ACHN (cell line): ENCODE results near the gene SIMC1.

Experiments used
- DNase-seq: peaks from one replicate; pipeline ENCODE4 v3.0.0-alpha.2; 2015
- in situ Hi-C: cut with HindIII; loops from 2 replicates; pipeline ENCODE4 v1.10.0; 2017; ENCODE audit warnings: low sequenced_read_pairs, low pct_ligation_motif_present, low pct_unique_long_range_greater_than_20kb

SIMC1 gene

DNA sequence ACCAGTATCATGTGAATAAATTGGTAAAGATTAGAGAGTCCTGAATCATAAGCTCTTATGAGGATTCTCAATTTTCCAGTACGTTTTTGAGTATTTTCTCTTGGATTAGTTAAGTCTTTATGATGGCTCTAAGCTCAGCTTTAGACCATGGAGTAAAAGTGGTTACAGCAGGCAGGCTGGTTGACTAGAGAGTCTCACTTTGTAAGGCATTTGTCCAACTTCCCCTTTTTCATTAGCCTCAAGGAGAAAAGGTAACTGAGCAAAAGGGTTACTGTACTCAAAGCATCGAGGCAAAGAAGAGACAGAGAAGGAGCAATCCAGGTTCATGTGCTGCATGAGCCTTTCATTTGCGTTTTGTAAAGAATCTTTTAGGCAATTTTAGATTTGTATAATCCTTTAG, 141.7 kb downstream of the SIMC1 start:
- in situ Hi-C loops: no loop called here
- DNase-seq: no peak

DNA sequence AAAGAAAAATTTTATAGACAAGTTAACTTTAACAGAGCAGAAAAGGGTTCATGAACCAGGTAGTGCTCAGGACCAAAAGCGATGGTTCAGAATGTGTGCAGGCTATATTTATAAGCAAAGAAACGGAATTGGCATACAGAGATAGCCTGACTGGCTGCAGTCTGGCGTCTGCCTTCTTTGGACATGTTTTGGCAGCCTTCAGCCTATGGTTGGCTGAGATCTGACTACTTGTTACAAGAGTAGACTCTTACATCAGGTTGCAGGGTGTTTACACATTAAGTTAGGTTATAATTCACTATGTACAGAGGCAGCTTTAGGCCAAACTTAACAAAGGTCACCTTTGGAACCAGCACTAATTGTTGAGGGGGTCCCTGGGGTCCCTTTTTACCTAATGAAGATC, 143.2 kb downstream of the SIMC1 start:
- in situ Hi-C loops: no loop called here
- no peak for DNase-seq

DNA sequence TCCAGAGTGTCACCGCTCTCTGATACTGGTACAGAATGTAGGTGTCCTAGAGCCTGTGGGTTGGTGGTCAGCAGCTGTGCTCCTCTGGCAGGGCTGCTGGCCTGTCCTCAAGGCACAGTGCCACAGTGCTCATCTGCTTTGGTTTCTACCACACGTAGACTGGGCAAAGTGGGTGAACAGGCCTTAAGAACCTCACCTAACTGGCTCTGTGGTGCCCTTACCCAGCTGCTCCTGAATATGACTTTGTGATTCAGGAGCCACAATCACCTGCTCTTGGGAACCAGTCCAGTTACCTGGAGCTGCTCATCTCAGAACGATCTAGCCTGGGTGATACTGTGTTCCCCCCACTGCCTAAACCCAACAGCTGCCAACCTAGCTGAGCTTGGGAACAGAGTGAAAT, 143.8 kb downstream of the SIMC1 start:
- DNase-seq: no peak
- in situ Hi-C loops: no loop called here

DNA sequence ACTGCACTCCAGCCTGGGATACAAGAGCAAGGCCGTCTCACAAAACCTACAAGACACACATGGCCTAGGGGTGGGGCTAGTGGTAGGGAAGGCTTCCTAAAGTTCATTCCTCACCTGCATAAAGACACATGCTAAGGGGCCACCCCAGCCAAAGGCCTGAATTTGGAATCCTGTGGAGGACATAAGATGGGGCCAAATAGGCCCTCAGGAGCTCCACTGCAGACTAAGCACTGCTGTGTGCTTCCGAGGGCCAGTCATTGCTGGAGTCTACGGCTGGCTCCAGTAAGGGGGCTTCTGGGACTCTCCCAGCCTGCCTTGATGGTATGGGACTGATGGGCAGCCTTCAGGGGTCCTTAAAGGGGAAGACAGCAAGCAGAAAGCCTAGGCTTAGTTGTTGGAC, 144.5 kb downstream of the SIMC1 start:
- no peak for DNase-seq
- in situ Hi-C loops: no loop called here

DNA sequence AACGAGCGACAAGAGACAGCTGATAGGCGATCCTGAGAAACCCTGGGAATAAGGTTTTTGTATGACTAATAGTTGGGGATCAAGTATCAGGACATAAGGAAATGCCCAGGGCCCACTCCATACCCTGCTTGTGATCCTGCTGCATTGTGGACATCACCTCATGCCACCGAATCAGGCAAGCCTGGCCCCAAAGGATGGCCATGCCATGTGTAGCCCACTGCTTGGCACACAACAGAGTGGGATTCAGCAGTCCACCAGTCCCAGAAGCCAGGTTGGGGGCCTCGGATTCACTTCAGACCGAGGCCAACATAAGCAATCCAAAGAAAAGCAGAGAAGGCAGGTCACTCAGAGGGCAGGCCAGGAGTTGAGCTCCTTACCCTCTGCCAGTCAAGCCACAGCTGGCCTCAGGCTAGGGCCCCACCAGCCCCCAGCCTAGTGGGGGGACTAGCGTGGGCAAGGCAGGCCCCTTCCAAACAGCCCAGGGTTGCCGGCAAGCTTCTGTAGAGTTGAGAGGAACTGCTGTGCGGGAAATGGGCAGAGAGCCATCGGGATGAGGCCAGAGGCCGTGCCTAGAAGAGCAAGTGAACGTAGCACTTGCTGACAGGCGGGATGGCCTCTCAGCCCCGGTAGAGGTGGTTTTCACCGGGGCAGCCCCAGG, 145.2 kb downstream of the SIMC1 start:
- DNase-seq: no peak
- in situ Hi-C loops: no loop called here

DNA sequence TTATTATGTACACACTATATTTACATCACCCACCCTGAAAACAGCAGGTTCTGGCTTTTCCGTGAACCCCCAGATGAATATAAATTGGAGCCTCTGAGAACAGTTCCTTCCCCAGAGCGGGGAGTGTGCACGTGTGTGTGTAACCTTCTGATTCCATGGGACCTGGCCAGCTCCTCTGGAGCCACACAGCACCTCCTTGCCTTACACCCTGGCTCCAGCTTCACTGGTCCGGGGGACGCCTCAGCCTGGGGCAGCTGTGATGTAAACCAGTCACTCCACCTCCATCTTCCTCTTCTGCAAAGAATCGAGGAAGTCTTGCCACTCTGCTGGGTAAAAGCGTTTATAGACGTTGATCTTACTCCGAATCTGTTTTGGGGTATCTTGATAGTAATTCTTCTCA, 145.7 kb downstream of the SIMC1 start:
- no peak for DNase-seq
- in situ Hi-C loops: no loop called here

DNA sequence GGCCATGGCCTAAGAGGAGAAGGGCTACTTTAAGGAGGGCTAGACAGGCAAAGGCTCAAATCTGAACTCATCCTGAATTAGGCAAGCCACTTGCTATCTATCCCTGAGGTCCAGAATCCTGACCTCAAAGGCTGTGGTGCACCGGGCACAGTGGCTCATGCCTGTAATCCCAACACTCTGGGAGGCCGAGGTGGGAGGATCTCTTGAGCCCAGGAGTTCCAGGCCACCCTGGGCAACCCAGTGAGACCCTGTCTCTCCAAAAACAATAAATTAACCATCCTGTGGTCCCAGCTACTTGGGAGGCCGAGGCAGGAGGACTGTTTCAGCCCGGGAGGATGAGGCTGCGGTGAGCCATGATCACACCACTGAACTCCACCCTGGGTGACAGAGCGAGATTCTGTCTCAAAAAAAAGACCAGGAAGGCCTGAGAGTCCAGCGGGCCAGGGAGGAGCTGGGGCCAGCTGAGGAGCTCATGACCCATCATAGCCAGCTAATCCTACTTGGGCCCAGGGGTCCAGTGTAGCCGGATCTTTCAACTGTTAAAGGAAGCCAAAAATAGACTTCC, 146.2 kb downstream of the SIMC1 start:
- DNase-seq: no peak
- in situ Hi-C loops: no loop called here

DNA sequence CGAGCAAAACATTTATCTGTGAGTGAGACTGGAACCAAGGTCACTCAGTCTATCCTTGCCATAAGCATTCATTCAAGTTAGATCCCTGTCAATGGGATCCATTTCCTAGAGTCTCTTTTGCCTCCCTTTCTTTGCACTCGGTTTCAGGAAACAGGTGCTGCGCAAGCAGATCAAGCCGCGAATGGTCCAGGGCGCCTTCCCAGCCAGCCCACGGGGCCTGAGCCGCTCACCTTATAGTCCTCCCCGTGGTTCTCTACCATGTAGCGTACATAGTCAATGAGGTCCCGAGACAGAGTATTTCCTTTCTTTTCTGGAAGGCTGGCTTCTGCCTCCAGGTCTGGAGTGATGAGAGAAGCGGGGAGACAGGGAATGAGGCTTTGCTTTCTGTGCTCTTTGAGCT, 146.8 kb downstream of the SIMC1 start:
- in situ Hi-C loops: no loop called here
- DNase-seq: no peak

DNA sequence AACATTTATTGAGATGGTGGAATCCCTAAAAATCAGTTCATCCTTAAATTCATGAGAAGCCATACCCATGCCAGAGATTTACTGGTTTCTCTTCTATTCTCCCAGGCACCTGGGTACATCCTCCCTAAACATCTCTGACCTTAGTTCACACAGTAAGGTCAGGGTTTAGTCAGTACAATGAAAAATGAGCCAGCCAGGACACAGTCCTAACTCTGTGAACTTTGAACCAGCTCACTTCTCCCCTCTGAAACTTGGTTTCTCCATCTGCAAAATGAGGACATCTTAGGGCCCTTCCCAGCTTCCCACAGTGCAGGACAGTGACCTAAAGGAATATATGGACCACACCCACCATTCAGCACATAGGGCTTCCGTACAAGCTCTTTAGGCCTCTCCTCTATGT, 148.3 kb downstream of the SIMC1 start:
- DNase-seq: no peak
- in situ Hi-C loops: no loop called here

DNA sequence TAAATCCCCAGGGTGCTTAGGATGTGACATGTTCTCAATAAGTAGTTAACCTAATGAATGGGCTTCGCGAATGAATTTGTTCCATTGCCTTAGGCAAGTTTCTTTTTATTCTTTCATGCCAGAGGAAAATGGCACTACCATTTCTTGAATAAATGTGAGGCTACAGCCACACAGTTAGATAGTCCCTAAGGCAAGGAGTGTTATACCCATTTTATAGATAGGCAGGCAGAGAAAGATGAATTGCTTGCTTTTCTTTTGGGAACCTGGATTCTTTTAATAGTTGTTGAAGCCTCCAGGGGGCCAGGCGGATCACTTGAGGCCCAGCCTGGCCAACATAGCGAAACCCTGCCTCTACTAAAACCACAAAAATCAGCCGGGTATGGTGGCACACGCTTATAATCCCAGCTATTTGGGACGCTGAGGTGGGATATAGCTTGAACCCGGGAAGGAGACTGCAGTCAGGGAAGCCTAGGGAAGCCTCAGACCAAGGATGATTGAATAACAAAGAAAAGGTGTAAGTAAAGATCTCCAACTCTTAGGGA, 149.2 kb downstream of the SIMC1 start:
- DNase-seq: peak; percentile 6
- in situ Hi-C loops: no loop called here

DNA sequence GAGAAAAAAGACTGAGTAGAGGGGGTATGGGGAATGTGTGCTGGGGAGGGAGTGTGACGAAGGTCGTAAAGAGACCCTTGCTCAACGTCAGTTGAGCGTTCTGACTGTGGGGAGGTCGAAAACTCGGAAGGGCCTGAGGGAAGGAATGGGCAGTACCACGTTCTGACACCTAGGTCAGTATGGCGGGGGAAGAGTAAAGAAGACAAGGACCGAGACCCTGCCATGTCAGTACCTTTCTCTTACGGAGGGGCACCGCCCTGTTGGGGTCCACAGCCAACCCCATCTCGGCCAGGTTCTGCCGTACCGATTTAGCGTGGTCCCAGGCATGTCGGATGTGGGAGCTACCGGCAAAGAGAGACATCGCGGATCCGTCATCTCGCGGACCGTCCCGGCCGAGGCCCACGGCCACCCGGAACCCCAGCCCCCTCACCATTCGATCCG, 149.8 kb downstream of the SIMC1 start:
- DNase-seq: peak; percentile 32
- in situ Hi-C loops: no loop called here

DNA sequence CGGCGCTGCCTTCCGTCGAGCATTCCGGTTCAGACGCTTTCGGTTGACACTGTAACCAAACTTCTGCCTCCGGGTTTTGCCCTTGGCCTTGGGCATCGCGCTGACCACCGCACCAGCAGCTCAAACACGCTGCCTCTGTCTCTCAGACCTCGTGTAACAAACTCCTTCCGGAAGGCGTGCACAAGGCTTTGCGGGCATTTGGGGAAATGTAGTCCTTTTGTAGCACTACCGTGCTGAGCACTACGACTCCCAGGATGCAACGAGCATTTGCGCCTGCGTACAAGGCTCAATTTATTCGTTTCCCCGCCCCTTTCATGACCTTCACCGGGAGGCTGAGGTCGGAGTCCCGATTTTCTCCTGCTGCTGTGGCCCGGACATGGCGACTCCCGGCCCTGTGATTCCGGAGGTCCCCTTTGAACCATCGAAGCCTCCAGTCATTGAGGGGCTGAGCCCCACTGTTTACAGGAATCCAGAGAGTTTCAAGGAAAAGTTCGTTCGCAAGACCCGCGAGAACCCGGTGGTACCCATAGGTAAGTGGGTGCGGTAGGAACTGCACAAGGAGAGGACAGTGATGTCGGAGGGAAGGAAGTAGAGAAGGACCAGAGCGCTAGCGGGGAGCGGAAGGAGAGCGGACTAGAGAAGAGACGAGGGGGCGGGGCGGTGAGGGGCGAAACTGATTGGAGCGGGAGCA, 150.4 kb downstream of the SIMC1 start, which contains the start of the genes HIGD2A and NOP16:
Gene HIGD2A, plus strand, starts transcription at position 308 of the 691 bp plus-strand sequence. Its CDS starts 69 bp downstream, at position 377.
Gene NOP16, minus strand, starts transcription at position 155 of the 691 bp plus-strand sequence. Its CDS starts 59 bp downstream, at position 96.
- peak; percentile 98 for DNase-seq
- in situ Hi-C loops: no loop called here

DNA sequence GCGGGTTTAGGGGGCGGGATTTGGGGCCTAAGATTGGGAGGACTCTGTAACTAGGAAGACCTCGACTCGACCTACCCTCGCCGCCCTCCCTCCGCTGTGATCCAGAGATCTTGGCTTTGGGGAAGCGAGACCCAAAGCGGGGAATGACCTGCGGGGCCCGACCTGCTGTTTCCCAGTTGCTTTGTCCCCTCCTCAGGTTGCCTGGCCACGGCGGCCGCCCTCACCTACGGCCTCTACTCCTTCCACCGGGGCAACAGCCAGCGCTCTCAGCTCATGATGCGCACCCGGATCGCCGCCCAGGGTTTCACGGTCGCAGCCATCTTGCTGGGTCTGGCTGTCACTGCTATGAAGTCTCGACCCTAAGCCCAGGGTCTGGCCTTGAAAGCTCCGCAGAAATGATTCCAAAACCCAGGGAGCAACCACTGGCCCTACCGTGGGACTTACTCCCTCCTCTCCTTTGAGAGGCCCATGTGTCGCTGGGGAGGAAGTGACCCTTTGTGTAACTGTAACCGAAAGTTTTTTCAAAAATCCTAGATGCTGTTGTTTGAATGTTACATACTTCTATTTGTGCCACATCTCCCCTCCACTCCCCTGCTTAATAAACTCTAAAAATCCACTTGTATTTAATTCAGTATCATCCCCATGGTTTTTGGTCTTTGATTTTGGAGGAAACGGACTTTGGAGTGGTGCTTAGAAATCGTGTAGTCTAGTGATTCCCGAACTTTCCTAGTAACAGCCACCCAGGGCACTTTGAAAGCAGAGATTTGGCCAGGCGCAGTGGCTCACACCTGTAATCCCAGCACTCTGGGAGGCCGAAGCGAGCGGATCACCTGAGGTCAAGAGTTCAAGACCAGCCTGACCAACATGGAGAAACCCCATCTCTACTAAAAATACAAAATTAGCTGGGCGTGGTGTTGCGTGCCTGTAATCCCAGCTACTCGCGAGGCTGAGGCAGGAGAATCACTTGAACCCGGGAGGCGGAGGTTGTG, 151.2 kb downstream of the SIMC1 start:
- in situ Hi-C loops: no loop called here
- DNase-seq: no peak

DNA sequence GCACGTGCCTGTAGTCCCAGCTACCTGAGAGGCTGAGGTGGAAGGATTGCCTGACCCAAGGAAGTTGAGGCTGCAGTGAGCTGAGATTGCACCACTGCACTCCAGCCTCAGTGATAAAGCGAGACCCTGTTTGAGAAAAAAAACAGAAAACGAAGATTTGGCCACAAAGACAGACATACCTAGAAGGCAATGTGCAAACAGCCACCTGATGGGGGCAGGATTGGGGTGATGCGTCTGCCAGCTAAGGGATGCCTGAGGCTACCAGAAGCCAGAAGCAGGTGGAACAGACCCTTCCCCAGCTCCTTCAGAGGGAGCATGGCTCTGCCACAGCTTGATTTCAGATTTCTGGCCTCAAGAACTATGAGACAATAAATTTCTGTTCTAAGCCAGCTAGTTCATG, 153.3 kb downstream of the SIMC1 start:
- in situ Hi-C loops: no loop called here
- DNase-seq: no peak

DNA sequence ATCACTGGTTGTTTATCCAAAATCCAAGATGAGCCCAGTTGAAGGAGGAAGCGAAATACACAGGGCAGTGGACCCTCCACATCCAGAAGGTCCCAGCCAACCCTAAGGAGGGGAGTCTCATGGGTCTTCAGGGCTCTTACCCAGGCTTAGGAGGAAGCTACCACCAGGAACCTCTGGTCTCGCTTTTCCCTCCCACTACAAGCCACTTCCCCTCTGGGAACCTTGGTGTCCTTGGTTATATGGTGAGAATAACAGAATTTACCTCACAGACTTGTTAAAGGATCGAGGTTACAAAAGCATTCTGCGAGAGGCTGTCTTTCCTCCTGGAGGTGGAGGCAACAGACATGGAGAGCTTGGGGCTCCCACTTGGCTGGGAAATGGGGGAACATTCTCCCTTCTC, 153.8 kb downstream of the SIMC1 start:
- in situ Hi-C loops: no loop called here
- no peak for DNase-seq

DNA sequence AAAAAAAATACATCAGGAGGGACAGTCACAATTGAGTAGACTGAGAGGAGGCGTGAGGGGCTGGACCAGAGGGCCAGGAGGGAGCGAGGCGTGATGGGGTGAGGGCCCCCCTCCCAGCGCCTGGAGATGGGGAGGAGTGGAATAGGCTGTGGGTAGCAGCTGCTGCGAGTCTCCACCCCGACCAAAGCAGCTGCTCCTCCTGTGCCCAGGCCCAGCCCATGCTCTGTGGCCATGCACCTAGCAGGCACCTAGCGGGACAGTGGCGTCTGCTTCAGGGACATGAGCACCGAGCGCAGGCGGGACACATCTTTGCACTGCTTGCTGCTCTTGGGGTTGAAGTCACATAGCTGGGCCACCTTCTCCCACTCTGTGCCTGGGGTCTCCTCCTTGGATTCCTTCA, 154.3 kb downstream of the SIMC1 start:
- DNase-seq: no peak
- in situ Hi-C loops: no loop called here

DNA sequence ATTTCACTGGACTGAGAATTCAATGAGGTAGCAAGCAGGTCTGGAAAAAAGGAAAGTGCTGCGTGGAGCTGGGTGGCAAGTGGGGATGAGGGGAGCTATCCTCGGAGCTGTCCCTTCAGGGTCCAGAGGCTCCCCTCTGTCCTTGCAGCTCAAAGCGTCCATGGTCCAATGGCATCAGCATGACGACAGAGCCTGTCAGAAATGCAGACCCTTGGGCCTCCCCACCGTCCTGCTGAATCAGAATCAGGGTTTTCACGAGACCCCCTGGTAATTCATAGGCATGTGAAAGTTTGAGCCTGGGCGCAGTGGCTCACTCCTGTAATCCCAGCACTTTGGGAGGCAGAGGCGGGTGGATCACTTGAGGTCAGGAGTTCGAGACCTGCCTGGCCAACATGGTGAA, 155.9 kb downstream of the SIMC1 start:
- in situ Hi-C loops: no loop called here
- no peak for DNase-seq

DNA sequence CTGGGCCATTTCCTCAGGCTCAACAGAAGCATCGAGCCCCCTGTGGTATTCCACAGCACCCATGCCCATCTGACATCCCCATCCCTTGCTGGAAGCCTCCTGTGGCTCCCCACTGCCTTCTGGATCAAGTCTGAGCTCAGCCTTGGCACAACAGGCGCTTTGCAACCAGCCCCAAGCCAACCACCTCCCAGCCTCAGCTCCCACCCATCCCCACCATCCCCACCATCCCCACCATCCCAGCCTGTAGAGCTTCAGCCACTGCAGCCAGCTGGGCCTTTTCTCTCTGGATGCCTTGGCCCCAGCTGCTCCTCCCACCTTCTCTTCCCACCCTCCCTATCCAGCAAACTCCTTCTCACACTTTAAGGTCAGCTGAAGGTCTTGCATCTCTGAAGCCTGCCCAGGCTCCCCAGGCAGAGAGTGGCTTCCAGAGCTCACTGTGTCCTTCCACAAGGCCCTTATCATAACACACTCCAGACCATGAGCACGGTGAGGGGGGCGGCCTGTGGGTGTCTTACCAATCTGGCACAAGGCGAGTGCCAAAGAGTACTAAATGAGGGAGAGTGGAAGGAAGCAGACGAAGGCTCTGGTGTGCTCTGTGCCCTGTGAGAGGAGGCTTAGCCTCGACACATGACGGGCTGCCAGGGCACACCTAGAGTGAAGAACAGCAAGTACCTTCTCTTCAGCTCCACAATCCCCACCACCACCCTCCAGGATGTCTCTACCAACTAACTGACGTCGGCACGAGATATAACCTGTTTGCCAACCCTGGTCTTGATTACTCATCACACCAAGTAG, 156.9 kb downstream of the SIMC1 start:
- no peak for DNase-seq
- in situ Hi-C loops: no loop called here
